ENCODE data around the gene AGBL2.
"Not testable (repeated sequence)": the region's sequence is repeated elsewhere in the genome, so short reads cannot be mapped to it uniquely, and the experiment has no call there.

DNA sequence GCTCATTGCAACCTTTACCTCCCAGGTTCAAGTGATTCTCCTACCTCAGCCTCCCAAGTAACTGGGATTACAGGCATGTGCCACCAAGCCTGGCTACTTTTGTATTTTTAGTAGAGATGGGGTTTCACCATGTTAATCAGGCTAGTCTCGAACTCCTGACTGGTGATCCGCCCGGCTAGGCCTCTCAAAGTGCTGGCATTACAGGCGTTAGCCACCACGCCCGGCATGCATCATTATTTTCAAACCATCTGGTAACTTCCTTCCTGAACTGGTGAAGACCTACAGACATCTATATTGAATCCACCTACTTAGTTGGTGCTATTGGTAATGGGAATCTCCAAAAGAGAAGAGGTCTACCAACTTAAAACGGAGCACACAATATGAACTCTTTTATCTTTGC, 22.6 kb upstream of the AGBL2 start:
- TF ChIP-seq EZH2 (IDR thresholded peaks at IDR 0.05; ENCODE audit: insufficient read depth, poor library complexity, severe bottlenecking); EZH2phosphoT487 (IDR thresholded peaks at IDR 0.05; ENCODE audit: insufficient read depth, low read depth): not testable (repeated sequence)

All from GM23248 (cell line).